ENCODE results near the gene ADTRP.

The ADTRP gene

GRCh38 chr6:11724286-11724685 is 54.3 kb downstream of the ADTRP start:
- DNase-seq (ENCODE audit: low read depth in 2 of 2), result no peak

- no peak for DNase-seq (ENCODE audit: low read depth in 2 of 2)
These were observed 55.6 kb downstream of the ADTRP start for GRCh38 chr6:11722805-11723631.

- DNase-seq (ENCODE audit: low read depth in 2 of 2), result no peak
These were observed 56.4 kb downstream of the ADTRP start for GRCh38 chr6:11722220-11722619.

- DNase-seq (ENCODE audit: low read depth in 2 of 2), result no peak
These were observed 60.1 kb downstream of the ADTRP start for GRCh38 chr6:11718463-11718862.

GRCh38 chr6:11718031-11718430 is 60.6 kb downstream of the ADTRP start:
- no peak for DNase-seq (ENCODE audit: low read depth in 2 of 2)

- no peak for DNase-seq (ENCODE audit: low read depth in 2 of 2)
These were observed 63.8 kb downstream of the ADTRP start for GRCh38 chr6:11714798-11715285.

GRCh38 chr6:11714116-11714797 is 64.3 kb downstream of the ADTRP start:
- DNase-seq (ENCODE audit: low read depth in 2 of 2), result no peak

GRCh38 chr6:11712760-11713159 is 65.8 kb downstream of the ADTRP start:
- no peak for DNase-seq (ENCODE audit: low read depth in 2 of 2)

- no peak for DNase-seq (ENCODE audit: low read depth in 2 of 2)
These were observed 66.5 kb downstream of the ADTRP start for GRCh38 chr6:11711984-11712711.

- DNase-seq (ENCODE audit: low read depth in 2 of 2), result peak; percentile 63 to 67
These were observed 67.3 kb downstream of the ADTRP start for GRCh38 chr6:11711003-11711983.

- DNase-seq (ENCODE audit: low read depth in 2 of 2), result no peak
These were observed 68.3 kb downstream of the ADTRP start for GRCh38 chr6:11710311-11710761.

- no peak for DNase-seq (ENCODE audit: low read depth in 2 of 2)
These were observed 72.4 kb downstream of the ADTRP start for GRCh38 chr6:11706171-11706570.

- DNase-seq (ENCODE audit: low read depth in 2 of 2), result no peak
These were observed 73.1 kb downstream of the ADTRP start for GRCh38 chr6:11705483-11705882.

- DNase-seq (ENCODE audit: low read depth in 2 of 2), result no peak
These were observed 73.5 kb downstream of the ADTRP start for GRCh38 chr6:11705069-11705468.

GRCh38 chr6:11703725-11704124 is 74.9 kb downstream of the ADTRP start:
- no peak for DNase-seq (ENCODE audit: low read depth in 2 of 2)

GRCh38 chr6:11702500-11703130 is 76.0 kb downstream of the ADTRP start:
- DNase-seq (ENCODE audit: low read depth in 2 of 2), result no peak

GRCh38 chr6:11702089-11702488 is 76.5 kb downstream of the ADTRP start:
- DNase-seq (ENCODE audit: low read depth in 2 of 2), result no peak

GRCh38 chr6:11701573-11701972 is 77.0 kb downstream of the ADTRP start:
- DNase-seq (ENCODE audit: low read depth in 2 of 2), result no peak

- DNase-seq (ENCODE audit: low read depth in 2 of 2), result no peak
These were observed 78.4 kb downstream of the ADTRP start for GRCh38 chr6:11700118-11700718.

GRCh38 chr6:11699576-11699975 is 79.0 kb downstream of the ADTRP start:
- no peak for DNase-seq (ENCODE audit: low read depth in 2 of 2)
